IMR-90 (cell line): ENCODE results near the gene FAM151A. TPM values are rescaled to one million over a fixed set of nuclear protein-coding genes. Genes with fewer than 3 reads are reported as not detected.

ENCODE experiments used
- ATAC-seq: fragments of 200-7000 bp; cut with Tn5 transposase; 2 replicates; pipeline ENCODE4 v1.9.1; 2020; ENCODE audit warnings: low read depth, mild to moderate bottlenecking, moderate library complexity
- BruUV-seq: library from RNA; stranded (reverse); fragments of 400-500 nt; replicated peaks from 2 replicates; lab custom pipeline; 2021; lab: Mats Ljungman, UMichigan
- CTCF ChIA-PET: fragments of 300-600 bp; formaldehyde crosslinking; extraction: SDS; loops from one replicate; lab custom pipeline; 2021; ENCODE audit warnings: antibody characterized with exemption; lab: Yijun Ruan, JAX
- POLR2A ChIA-PET: fragments of 300-600 bp; sonication (Branson Sonifier 250); formaldehyde crosslinking; loops from one replicate; lab custom pipeline; 2022; ENCODE audit warnings: antibody characterized with exemption; ENCODE audit not compliant: unreplicated experiment; lab: Charles Lee
- DNase-seq: peaks from one replicate; pipeline ENCODE4 v3.0.0; 2013
- H2AFZ ChIP-seq: replicated peaks from 2 replicates; pipeline ENCODE3; 2013; ENCODE audit warnings: low read length, mild to moderate bottlenecking; ENCODE audit not compliant: poor library complexity
- H2AK5ac ChIP-seq: 2 replicates; pipeline ENCODE4 v1.6.1; 2013; ENCODE audit warnings: low read depth, low read length, inconsistent platforms
- H2AK9ac ChIP-seq: replicated peaks from 2 replicates; pipeline ENCODE3; 2013; ENCODE audit warnings: mild to moderate bottlenecking, low read depth, low read length, moderate library complexity; ENCODE audit not compliant: poor library complexity
- H2BK120ac ChIP-seq: 2 replicates; pipeline ENCODE4 v1.6.1; 2013; ENCODE audit warnings: low read depth, low read length, inconsistent platforms
- H2BK15ac ChIP-seq: 3 replicates; pipeline ENCODE4 v1.6.1; 2013; ENCODE audit warnings: low read depth, low read length, inconsistent platforms
- H2BK20ac ChIP-seq: 2 replicates; pipeline ENCODE4 v1.6.1; 2013; ENCODE audit warnings: low read depth, mild to moderate bottlenecking, inconsistent platforms, low read length, moderate library complexity
- H2BK5ac ChIP-seq: 2 replicates; pipeline ENCODE4 v1.6.1; 2013; ENCODE audit warnings: mild to moderate bottlenecking, low read depth, low read length, inconsistent platforms; ENCODE audit not compliant: poor library complexity, severe bottlenecking
- H3K14ac ChIP-seq: replicated peaks from 2 replicates; pipeline ENCODE4 v1.6.1; 2013; ENCODE audit warnings: low read depth, low read length, inconsistent platforms
- H3K18ac ChIP-seq: 2 replicates; pipeline ENCODE4 v1.6.1; 2013; ENCODE audit warnings: low read depth, low read length, control low read depth
- H3K23ac ChIP-seq: 2 replicates; pipeline ENCODE4 v1.6.1; 2013; ENCODE audit warnings: low read depth, low read length, inconsistent platforms
- H3K27ac ChIP-seq: 2 replicates; pipeline ENCODE4 v1.5.1; 2013; ENCODE audit warnings: mild to moderate bottlenecking, control low read depth, low read length; ENCODE audit not compliant: insufficient read depth
- H3K27me3 ChIP-seq: 2 replicates; pipeline ENCODE4 v1.6.1; 2013; ENCODE audit warnings: low read length; ENCODE audit not compliant: control insufficient read depth, insufficient read depth
- H3K36me3 ChIP-seq: 2 replicates; pipeline ENCODE4 v1.6.1; 2013; ENCODE audit warnings: low read length, mixed read lengths; ENCODE audit not compliant: control insufficient read depth, insufficient read depth
- H3K4ac ChIP-seq: 2 replicates; pipeline ENCODE4 v1.6.1; 2013; ENCODE audit warnings: low read depth, low read length, inconsistent platforms
- H3K4me1 ChIP-seq: 2 replicates; pipeline ENCODE4 v1.6.1; 2013; ENCODE audit warnings: low read length, mixed read lengths; ENCODE audit not compliant: control insufficient read depth, insufficient read depth
- H3K4me2 ChIP-seq: 2 replicates; pipeline ENCODE4 v1.6.1; 2013; ENCODE audit warnings: low read depth, mild to moderate bottlenecking, control low read depth, low read length, moderate library complexity
- H3K4me3 ChIP-seq: 2 replicates; pipeline ENCODE4 v1.5.1; 2013; ENCODE audit warnings: low read depth, mild to moderate bottlenecking, control low read depth, low read length, moderate library complexity; ENCODE audit not compliant: insufficient read depth
- H3K56ac ChIP-seq: 2 replicates; pipeline ENCODE4 v1.6.1; 2013; ENCODE audit warnings: low read length, inconsistent platforms; ENCODE audit not compliant: insufficient read depth; ENCODE audit errors: extremely low read depth
- H3K79me1 ChIP-seq, 2 experiments: 2 replicates each; pipeline ENCODE4 v1.6.1; 2013; ENCODE audit warnings: low read length in 2 of 2, inconsistent platforms in 1 of 2, low read depth in 1 of 2
- H3K9ac ChIP-seq: 2 replicates; pipeline ENCODE4 v1.6.1; 2013; ENCODE audit warnings: low read depth, low read length, control low read depth
- H3K9me1 ChIP-seq: 2 replicates; pipeline ENCODE4 v1.6.1; 2013; ENCODE audit warnings: low read length, inconsistent platforms; ENCODE audit not compliant: insufficient read depth
- H3K9me3 ChIP-seq: 2 replicates; pipeline ENCODE4 v1.6.1; 2013; ENCODE audit warnings: low read length; ENCODE audit not compliant: control insufficient read depth, insufficient read depth
- H4K20me1 ChIP-seq: 2 replicates; pipeline ENCODE4 v1.6.1; 2013; ENCODE audit warnings: low read length, inconsistent platforms; ENCODE audit not compliant: insufficient read depth
- H4K5ac ChIP-seq: 2 replicates; pipeline ENCODE4 v1.6.1; 2013; ENCODE audit warnings: mild to moderate bottlenecking, low read depth, low read length, control low read depth
- H4K8ac ChIP-seq, 2 experiments: 2 replicates each; pipeline ENCODE4 v1.6.1; 2013; ENCODE audit warnings: low read depth in 2 of 2, low read length in 2 of 2, control low read depth in 1 of 2, inconsistent platforms in 1 of 2
- H4K91ac ChIP-seq: 2 replicates; pipeline ENCODE4 v1.6.1; 2013; ENCODE audit warnings: low read depth, low read length, inconsistent platforms; ENCODE audit not compliant: insufficient read depth
- BHLHE40 ChIP-seq: fragments of 150-350 bp; IDR thresholded peaks from 2 replicates; pipeline ENCODE4 v1.6.1; 2016; ENCODE audit warnings: mild to moderate bottlenecking, low read depth, low read length
- CEBPB ChIP-seq: IDR thresholded peaks from 2 replicates; pipeline ENCODE4 v1.6.1; 2012; ENCODE audit warnings: low read depth, low read length, improper control_type of control experiment
- CHD1 ChIP-seq: IDR thresholded peaks from 2 replicates; pipeline ENCODE4 v1.6.1; 2012; ENCODE audit warnings: low read depth, low read length, improper control_type of control experiment
- CTCF ChIP-seq: conservative IDR thresholded peaks from 2 replicates; pipeline ENCODE4 v1.5.1; 2012; ENCODE audit warnings: mild to moderate bottlenecking, low read depth, low read length, improper control_type of control experiment
- ELK1 ChIP-seq: fragments of 150-350 bp; IDR thresholded peaks from 2 replicates; pipeline ENCODE4 v1.6.1; 2016; ENCODE audit warnings: low read depth, mild to moderate bottlenecking, low read length, moderate library complexity, borderline replicate concordance
- FOS ChIP-seq: fragments of 150-350 bp; IDR thresholded peaks from 2 replicates; pipeline ENCODE4 v1.6.1; 2016; ENCODE audit warnings: low read depth, low read length
- MAFK ChIP-seq: IDR thresholded peaks from 2 replicates; pipeline ENCODE4 v1.6.1; 2012; ENCODE audit warnings: low read depth, low read length, improper control_type of control experiment
- MAZ ChIP-seq: IDR thresholded peaks from 2 replicates; pipeline ENCODE4 v1.6.1; 2012; ENCODE audit warnings: low read depth, mild to moderate bottlenecking, low read length, improper control_type of control experiment, moderate library complexity, borderline replicate concordance
- MXI1 ChIP-seq: IDR thresholded peaks from 2 replicates; pipeline ENCODE4 v1.6.1; 2012; ENCODE audit warnings: low read depth, mild to moderate bottlenecking, low read length, moderate library complexity, borderline replicate concordance
- NFE2L2 ChIP-seq: fragments of 150-350 bp; IDR thresholded peaks from 2 replicates; pipeline ENCODE4 v1.6.1; 2016; ENCODE audit warnings: low read depth, mild to moderate bottlenecking, low read length
- POLR2A ChIP-seq: IDR thresholded peaks from 2 replicates; pipeline ENCODE4 v1.6.1; 2012; ENCODE audit warnings: mild to moderate bottlenecking, low read depth, low read length
- RAD21 ChIP-seq: IDR thresholded peaks from 2 replicates; pipeline ENCODE4 v1.6.1; 2012; ENCODE audit warnings: low read length, improper control_type of control experiment
- RCOR1 ChIP-seq: IDR thresholded peaks from 2 replicates; pipeline ENCODE4 v1.6.1; 2012; ENCODE audit warnings: mild to moderate bottlenecking, low read length, improper control_type of control experiment; ENCODE audit not compliant: insufficient replicate concordance
- RFX5 ChIP-seq: IDR thresholded peaks from 2 replicates; pipeline ENCODE4 v1.8.0; 2012; ENCODE audit warnings: low read depth, mild to moderate bottlenecking, low read length, moderate library complexity
- SMC3 ChIP-seq: fragments of 150-350 bp; IDR thresholded peaks from 2 replicates; pipeline ENCODE4 v1.6.1; 2016; ENCODE audit warnings: low read depth, mild to moderate bottlenecking, antibody characterized with exemption, low read length, moderate library complexity
- USF2 ChIP-seq: fragments of 150-350 bp; IDR thresholded peaks from 2 replicates; pipeline ENCODE4 v1.6.1; 2017; ENCODE audit warnings: mild to moderate bottlenecking, antibody characterized with exemption, low read length, low read depth
- WGBS, 2 experiments: methylation state at CpG; one replicate each; pipeline versions ENCODE4 v1.1.5 to v1.1.7; 2013; ENCODE audit warnings: missing lambda C conversion rate in 2 of 2; ENCODE audit not compliant: insufficient read length in 1 of 2; ENCODE audit errors: extremely low coverage in 2 of 2; 5-methylcytosine and 5-hydroxymethylcytosine counted together
- dilution Hi-C: fragments of 300-500 bp; cut with HindIII; formaldehyde crosslinking; loops from one replicate; pipeline ENCODE4 v1.14.3; 2018; ENCODE audit warnings: low sequenced_read_pairs; ENCODE audit not compliant: unreplicated experiment
- in situ Hi-C: fragments of 300-500 bp; cut with MboI; formaldehyde crosslinking; loops from 3 replicates; pipeline ENCODE4 v1.14.3; 2019; ENCODE audit warnings: low sequenced_read_pairs, inconsistent platforms, mixed read lengths
- intact Hi-C: fragments of 100-400 bp; cut with micrococcal nuclease; formaldehyde crosslinking; loops from 2 replicates; pipeline ENCODE4 v1.10.0; 2022
- polyA plus RNA-seq, 3 experiments: library from polyadenylated mRNA; depleted of rRNA; stranded (reverse); fragments of >200 nt; gene quantifications; 2 replicates each; pipeline ENCODE4 v1.2.3, GENCODE V29; 2012; ENCODE audit warnings: low replicate concordance in 1 of 3
- total RNA-seq: library from RNA; depleted of rRNA; stranded (reverse); fragments of >200 nt; gene quantifications from 2 replicates; pipeline ENCODE4 v1.2.3, GENCODE V29; 2012

Gene FAM151A
- total and polyA plus RNA-seq, 2 of the 4 experiments (the other 2 are of a cell fraction) = not detected

GRCh38 chr1:54664364-54664763 lies 41.0 kb upstream of the FAM151A start:
- Histone ChIP-seq H3K18ac (no peak overlapping the region), H3K9me1 (no peaks in the 10 kb centered on the region), H4K91ac (no peak overlapping the region), H3K4me1 (no peaks in the 10 kb centered on the region), H3K23ac (no peak overlapping the region), H3K9ac (no peak overlapping the region), H3K4me2 (no peak overlapping the region), H2BK5ac (no peak overlapping the region), H3K56ac (no peak overlapping the region), H3K9me3 (peaks cover 4% of the 10 kb centered on the region; the same call in 1 of the 2 replicates), H2BK15ac (no peak overlapping the region), H2BK120ac (no peak overlapping the region), H3K79me1 (no peaks in the 10 kb centered on the region), H3K14ac (no peak overlapping the region), H3K4ac (no peak overlapping the region), H2BK20ac (no peak overlapping the region), H3K36me3 (no peaks in the 10 kb centered on the region), H4K5ac (no peak overlapping the region), H2AFZ (no peak overlapping the region), H4K8ac (no peak overlapping the region), H2AK9ac (no peak overlapping the region), H4K20me1 (no peaks in the 10 kb centered on the region), H3K4me3 (no peak overlapping the region), H3K27me3 (peaks cover 16% of the 10 kb centered on the region), H3K27ac (no peak overlapping the region), H2AK5ac (no peak overlapping the region)
- BruUV-seq = no TSS peak
- TF ChIP-seq FOS (no peak), MAFK (no peak), NFE2L2 (no peak), CHD1 (no peak), RCOR1 (no peak), ELK1 (no peak), SMC3 (no peak), BHLHE40 (no peak), USF2 (no peak), CTCF (no peak), MXI1 (no peak), CEBPB (no peak), RFX5 (no peak), POLR2A (no peak), MAZ (no peak), RAD21 (no peak)
- dilution Hi-C loops (no loop called here), in situ Hi-C loops (no loop called here), intact Hi-C loops (no loop called here)
- POLR2A ChIA-PET = no interaction called here
- CTCF ChIA-PET = interaction anchor here (0.8 kb wide), 1 partner anchor 66 kb away, joined by 3 read pairs; no protein-coding TSS in a partner anchor
- 65% methylated on average over 4 of the region's 4 CpGs; no CpG with 5 or more reads in 1 of the 2 experiments for WGBS, 2 experiments
- DNase-seq (no peak), ATAC-seq (no peak)
